SK-N-SH (cell line): Measurements from ENCODE around the gene TMEM225B.

Source experiments
- CTCF ChIP-seq: fragments of 200-600 bp; sonication (generic); IDR thresholded peaks from 2 replicates; pipeline ENCODE4 v1.6.1; 2017; ENCODE audit warnings: antibody characterized with exemption, mild to moderate bottlenecking, moderate library complexity
- ELF1 ChIP-seq: IDR thresholded peaks from 2 replicates; pipeline ENCODE4 v1.4.0; 2012
- EP300 ChIP-seq, 2 experiments: IDR thresholded peaks; 2 replicates each; pipeline versions ENCODE4 v1.4.0 to v1.6.1; 2012; ENCODE audit warnings: borderline replicate concordance in 1 of 2, low read depth in 1 of 2, low read length in 1 of 2
- EZH2phosphoT487 ChIP-seq: fragments of 200-600 bp; sonication (generic); IDR thresholded peaks from 2 replicates; pipeline ENCODE4 v1.6.1; 2017; ENCODE audit warnings: low read depth, mixed run types, mild to moderate bottlenecking, antibody characterized with exemption, moderate library complexity, borderline replicate concordance
- IRF3 ChIP-seq: fragments of 150-350 bp; IDR thresholded peaks from 2 replicates; pipeline ENCODE4 v1.6.1; 2016; ENCODE audit warnings: mild to moderate bottlenecking, low read depth, low read length
- JUND ChIP-seq: IDR thresholded peaks from 2 replicates; pipeline ENCODE4 v1.4.0; 2012
- MXI1 ChIP-seq: IDR thresholded peaks from 2 replicates; pipeline ENCODE4 v1.6.1; 2012; ENCODE audit warnings: mild to moderate bottlenecking, low read depth, low read length, improper control_type of control experiment
- RAD21 ChIP-seq: IDR thresholded peaks from 2 replicates; pipeline ENCODE4 v1.6.1; 2012; ENCODE audit warnings: mild to moderate bottlenecking, low read length
- REST ChIP-seq: IDR thresholded peaks from 2 replicates; pipeline ENCODE4 v1.6.1; 2012; ENCODE audit warnings: mild to moderate bottlenecking, low read depth, low read length, moderate library complexity
- RFX5 ChIP-seq: IDR thresholded peaks from 2 replicates; pipeline ENCODE4 v1.6.1; 2012; ENCODE audit warnings: mild to moderate bottlenecking, improper control_type of control experiment, low read length
- TAF1 ChIP-seq: IDR thresholded peaks from 2 replicates; pipeline ENCODE4 v1.6.1; 2012; ENCODE audit warnings: low read depth, mild to moderate bottlenecking, low read length, moderate library complexity, borderline replicate concordance
- USF1 ChIP-seq: IDR thresholded peaks from 2 replicates; pipeline ENCODE4 v1.4.0; 2012; ENCODE audit warnings: low read depth, borderline replicate concordance

GRCh38 chr7:99617192-99617781, 19.2 kb downstream of the TMEM225B start:
- no peak for TF ChIP-seq CTCF
- TF ChIP-seq JUND, result no peak
- no peak for TF ChIP-seq MXI1
- no peak for TF ChIP-seq RAD21
- no peak for TF ChIP-seq EP300 (IDR thresholded peaks at IDR 0.05; ENCODE audit: borderline replicate concordance in 1 of 2, low read depth in 1 of 2, low read length in 1 of 2)
- no peak for TF ChIP-seq USF1
- TF ChIP-seq RFX5, result no peak
- TF ChIP-seq TAF1, result no peak
- TF ChIP-seq EZH2phosphoT487, result no peak
- TF ChIP-seq IRF3, result no peak
- TF ChIP-seq ELF1, result no peak
- no peak for TF ChIP-seq REST
